Muscle of back (tissue), 11 donors: ENCODE results near the gene OTOF. TPM values are rescaled to one million over a fixed set of nuclear protein-coding genes. Genes with fewer than 3 reads are reported as not detected.

Experiments used
- DNase-seq, 3 donors: peaks; one replicate each; pipeline versions ENCODE4 v3.0.0 to v3.0.0-alpha.2; 2013
- polyA plus RNA-seq, 10 donors: library from polyadenylated mRNA; unstranded; fragments of 120-200 nt; gene quantifications; one replicate each; pipeline ENCODE4 v1.2.1, GENCODE V29; 2013; ENCODE audit not compliant: insufficient read length in 10 of 10

The OTOF gene
- polyA plus RNA-seq, 10 donors, result 10.4 to 32.8 (median 19.3) TPM

DNA sequence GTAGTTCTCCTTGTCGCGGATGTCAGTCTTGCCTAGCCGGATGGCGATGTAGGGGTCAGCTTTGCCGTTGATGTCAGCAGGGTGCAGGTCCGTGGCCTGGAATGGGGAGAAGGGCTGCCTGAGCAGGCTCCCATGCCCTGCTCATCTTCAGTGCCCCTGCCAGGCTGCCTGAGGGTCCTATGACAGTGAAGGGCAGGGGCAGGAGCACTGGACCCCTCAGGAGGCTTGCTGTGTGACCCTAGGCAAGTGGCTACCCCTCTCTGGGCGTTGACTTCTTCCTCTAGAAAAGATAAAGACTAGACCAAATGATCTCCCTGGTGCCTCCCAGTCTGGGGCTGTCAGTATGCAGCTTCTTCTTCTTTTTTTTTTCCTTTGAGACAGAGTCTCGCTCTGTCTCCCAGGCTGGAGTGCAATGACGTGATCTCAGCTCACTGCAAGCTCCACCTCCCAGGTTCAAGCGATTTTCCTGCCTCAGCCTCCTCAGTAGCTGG lies 11.9 kb downstream of the OTOF start:
- DNase-seq, result no peak

DNA sequence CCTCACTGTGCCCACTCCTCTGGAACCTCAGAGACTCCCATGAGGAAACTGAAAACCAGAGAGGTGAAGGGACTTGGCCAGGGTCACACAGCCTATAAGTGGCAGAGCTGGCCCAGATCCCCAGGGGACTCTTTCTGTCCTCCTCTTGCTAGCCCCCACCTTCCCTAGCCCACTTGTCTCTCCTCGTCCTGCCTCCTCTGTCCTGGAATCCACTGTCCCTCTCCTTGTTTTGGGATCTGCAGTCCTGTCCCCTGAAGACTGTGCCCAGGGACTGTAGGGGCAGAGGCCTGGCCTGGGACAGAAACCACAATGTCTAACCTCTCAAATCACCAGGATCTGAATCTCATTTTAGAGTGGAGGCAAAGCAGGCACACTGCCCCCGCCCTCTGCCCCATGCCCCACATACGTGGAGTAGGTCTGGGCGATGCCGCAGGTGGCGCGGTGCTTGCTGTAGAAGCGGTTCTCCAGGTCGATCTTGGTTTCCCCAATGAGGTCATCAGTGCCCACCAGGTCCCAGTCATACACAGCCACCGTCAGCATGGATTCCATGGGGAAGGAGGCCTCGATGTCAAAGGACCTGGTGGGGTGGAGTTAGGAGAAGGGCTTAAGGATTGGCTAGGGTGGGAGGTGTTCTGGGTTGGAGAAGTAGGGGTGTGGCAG lies 12.5 kb downstream of the OTOF start:
- DNase-seq, result no peak

DNA sequence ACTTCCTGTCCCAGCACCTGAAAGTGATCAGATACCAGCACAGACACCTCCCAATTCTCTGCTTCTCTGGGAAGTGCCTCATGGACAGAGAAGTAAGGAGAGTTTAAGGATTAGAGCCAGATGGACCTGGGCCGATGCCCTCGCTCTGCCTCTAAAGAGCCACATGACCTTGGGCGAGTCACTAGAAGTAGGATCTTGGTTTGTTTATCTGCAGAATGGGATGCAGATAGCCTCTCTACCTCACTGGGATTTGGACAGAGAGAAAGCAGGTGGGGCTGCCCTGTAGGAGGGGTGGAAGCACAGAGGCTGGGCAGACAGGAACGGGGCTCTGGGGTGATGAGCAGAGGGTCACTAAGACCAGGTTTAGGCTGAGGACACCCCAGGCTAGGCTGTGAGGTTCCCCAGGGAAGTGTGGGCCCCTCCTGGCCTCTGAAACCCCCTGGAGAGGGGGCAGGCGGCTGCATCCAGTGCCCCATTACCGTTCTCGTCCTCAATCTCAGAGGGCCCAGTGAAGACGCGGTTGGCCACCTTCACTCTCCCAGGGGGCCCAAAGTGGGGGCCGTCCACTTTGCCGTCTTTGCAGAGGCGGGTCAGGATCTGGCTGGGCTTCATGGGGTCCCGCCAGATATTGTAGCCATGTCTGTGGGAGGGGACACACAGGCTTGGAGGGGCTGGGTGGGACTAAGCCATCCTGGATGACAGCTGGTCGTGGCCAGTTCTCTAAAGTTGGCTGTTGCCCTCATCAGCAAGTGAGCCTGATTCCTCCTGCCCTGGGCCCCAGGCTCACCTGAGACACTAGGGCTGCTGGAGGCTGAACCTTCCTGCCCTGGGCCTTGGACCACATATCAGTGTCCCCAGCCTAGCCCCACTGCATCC lies 13.3 kb downstream of the OTOF start:
- DNase-seq, result no peak

DNA sequence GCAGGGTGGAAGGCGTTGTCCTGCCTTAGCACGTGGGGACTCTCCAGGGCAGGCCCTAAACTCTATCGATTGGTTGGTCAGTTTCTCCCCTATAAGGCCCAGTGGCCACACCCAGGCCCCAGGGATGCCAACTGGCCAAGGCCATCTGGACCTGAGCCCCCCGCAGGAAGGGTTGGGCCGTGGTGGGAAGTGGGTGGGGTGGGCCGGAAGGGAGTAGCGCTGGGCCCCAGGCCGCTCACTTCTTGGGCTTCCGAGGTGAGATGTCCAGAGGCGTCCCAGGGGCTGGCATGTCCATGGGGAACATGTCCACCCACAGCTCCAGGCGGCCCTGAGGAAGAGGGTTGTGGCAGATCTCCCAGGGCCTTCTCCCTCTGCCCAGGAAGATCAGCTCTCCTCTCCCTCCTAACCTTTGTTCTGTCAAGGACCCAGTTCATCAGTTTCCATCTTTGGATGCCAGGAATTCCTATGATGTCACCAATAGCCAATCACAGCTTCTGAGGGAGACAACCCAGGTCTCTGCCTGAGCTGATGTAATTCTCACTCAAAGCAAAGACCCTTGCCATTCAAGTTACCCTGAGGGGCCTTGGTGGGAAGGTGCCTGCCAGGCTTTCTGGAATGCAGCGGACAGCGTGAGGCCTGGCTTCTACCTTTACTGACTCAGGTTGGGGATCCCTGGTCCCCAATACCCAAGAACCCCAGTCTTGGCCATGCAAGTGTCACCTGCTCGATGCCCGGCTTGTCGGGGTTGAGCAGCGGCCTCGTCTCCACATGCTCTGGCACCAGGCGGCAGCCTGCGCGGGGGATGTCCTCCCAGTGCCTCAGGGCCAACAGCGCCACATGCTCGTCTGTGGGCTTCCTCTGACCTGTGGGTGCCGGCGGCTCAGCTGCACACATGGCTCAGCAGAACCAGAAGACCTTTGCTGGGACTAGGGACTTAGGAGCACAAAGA lies 14.4 kb downstream of the OTOF start:
- peak in 1 of 3 donors; percentile 34 for DNase-seq

- peak in 1 of 3 donors; percentile 41 for DNase-seq
These were observed 15.2 kb downstream of the OTOF start for GRCh38 chr2:26462511-26463243.

DNA sequence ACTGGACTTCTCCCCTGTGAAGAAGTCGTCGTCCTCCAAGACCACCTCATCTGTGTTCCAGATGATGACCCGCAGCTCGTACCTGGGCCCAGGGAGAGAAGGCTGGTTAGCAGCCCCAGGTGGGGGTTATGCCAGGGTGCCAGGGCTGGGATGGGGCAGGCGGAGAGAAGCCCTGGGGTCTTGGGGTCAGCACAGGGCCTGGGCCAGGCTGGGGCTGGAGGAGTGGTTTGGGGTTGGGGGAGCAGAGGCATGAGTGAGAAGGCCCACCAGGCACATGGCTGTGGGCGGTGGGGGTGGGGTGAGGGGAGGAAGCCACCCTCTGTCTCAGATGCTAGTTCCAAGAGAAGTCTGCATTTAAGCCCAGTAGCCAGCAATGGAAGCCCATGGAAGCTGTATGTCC lies 15.8 kb downstream of the OTOF start:
- no peak for DNase-seq

GRCh38 chr2:26461601-26462023 lies 16.3 kb downstream of the OTOF start:
- DNase-seq, result no peak

DNA sequence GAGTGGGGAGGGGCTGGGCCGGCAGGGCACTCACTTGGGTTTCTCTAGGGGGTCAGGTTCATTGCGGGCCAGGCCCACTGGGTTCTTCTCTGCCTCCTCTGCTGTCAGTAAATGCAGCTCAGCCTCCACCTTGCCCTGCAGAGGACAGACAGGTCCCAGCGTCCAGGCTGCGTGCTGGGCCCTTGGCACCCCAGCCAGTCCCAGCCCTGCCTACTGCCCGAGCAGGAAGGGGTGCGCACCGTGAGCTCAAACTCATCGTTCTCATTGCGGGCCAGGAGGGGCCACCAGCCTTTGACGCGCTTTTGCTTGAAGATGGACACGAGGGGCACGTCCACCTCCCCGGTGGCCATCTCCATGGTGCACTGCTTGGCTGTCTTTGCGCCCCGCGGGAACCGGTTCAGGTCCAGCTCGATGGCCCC lies 17.3 kb downstream of the OTOF start:
- no peak for DNase-seq

- DNase-seq, result no peak
These were observed 17.8 kb downstream of the OTOF start for GRCh38 chr2:26459991-26460612.

DNA sequence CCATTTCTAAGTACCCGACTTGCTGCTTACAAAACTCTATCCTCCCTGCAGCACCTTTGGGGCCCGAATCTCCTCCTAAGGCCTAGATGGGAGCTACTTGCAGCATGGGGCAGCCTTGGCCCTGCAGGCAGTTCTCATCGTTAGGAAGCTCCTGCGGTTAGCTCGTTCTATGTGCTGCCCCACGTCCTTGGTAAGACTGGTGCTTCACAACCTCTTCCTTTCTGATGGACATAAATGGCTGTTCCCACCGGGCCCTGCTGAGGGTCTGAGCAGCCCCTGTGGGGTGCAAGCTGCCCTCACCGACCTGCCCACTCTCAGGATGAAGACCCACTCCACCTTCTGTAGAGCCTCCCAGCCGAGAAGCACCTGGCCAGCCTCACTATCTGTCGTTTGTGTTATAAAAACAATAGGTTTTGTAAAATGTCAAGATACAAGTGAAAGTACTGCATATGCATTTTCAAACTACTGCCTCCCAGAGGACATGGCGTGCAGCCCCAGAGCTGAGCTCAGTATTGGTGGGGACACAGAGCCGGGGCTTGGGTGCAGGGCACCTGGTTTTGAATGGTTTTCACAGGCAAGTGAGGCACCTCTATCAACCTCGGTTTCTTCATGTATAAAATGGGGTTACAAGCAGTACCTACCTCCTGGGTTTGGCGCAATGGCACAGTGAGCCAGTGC lies 19.4 kb downstream of the OTOF start:
- DNase-seq, result no peak

GRCh38 chr2:26457695-26458364 lies 20.1 kb downstream of the OTOF start:
- DNase-seq, result no peak

DNA sequence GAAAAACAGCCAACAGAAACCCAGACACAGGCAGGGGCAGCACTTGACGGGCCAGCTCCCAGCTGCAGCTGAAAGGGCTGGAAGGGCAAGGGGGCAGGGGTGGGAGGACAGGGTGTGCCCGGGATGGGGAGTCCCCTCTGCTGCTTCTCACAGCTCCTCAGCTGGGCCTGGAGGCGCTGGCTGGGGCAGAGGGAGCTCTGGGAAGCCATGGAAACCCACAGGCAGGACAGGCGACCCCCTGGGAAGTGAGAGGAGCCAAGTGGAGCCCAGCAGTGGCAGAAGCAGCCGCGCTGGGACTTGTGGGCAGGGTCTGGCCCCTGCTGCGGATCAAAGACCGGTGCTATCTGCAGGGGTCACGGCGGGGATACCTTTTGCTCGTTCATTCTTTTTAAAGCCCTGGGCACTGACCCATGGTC lies 20.7 kb downstream of the OTOF start:
- DNase-seq, result no peak

DNA sequence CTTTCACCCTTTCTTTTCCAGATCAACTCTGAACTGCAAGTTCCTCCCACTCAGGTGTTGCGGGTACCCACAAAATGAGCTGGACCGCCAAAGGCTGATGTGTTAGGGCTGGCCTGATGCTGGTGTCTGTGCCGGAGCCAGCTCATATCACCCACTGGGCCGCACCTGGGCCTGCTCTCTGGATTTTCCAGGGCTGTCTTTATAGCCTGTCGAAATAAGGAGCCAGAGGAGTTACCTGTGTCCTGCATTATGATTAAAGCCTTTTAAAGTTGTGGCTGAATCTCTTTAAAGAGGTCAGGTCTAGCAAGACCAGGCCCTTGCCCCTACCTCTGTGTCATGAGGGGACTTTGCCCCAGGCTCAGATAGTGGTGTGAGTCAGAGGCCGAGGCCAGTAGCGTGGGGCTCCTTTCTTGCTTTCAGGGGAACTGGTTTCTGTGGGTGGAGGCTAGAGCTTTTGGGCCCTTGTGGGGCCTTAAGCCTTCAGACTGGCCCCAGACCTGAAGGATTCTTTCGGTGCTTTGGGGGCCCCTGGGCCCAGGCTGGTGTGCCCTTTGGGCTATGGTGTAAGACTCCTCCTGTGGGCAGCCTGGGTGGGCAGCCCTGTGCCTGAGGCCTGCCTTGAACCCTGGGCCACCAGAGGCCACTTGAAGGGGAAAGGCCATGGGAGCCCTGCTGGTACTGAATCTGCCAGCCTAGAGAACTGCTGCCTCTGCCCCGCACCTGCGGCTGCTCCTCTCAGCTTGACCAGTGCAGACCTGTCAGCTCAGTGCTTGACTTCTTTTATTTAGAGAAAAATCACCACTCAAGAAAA lies 21.3 kb downstream of the OTOF start:
- DNase-seq, result no peak

GRCh38 chr2:26455670-26456439 lies 22.1 kb downstream of the OTOF start:
- DNase-seq, result peak in 1 of 3 donors; percentile 45

- no peak for DNase-seq
These were observed 22.8 kb downstream of the OTOF start for GRCh38 chr2:26455037-26455669.

DNA sequence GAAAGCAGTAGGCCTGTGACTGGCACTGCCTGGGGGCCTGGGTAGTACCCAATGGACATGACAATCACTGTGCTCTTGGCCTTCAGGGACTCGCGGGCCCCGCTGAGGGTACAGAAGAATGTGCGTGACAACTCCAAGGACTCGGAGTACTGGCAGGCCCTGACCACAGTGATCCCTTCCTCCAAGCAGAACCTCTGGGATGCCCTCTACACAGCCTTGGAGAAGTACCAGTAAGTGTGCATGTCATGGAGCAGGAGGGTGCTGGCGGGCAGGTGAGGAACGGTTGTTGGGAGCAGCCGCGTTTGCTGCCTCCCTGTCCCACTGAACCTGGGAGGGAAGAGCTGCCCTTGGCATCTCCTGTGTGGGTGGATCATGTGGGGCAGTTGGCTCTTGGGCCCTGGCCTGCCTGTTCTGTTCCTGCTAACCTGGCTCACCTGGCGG lies 23.3 kb downstream of the OTOF start:
- DNase-seq, result no peak
